Omental fat pad (tissue), 4 donors: ENCODE measurements around the gene GTPBP1. TPM values are rescaled to one million over a fixed set of nuclear protein-coding genes. Genes with fewer than 3 reads are reported as not detected.

Experiments used
- ATAC-seq: fragments of 150-250 bp; one replicate; pipeline ENCODE4 v1.9.1; 2016; ENCODE audit warnings: mild to moderate bottlenecking, moderate library complexity; ENCODE audit not compliant: low FRiP score
- DNase-seq: peaks from one replicate; pipeline ENCODE4 v3.0.0-alpha.2; 2019; ENCODE audit warnings: low spot score
- CTCF ChIP-seq, 3 donors: fragments of 450-650 bp; IDR thresholded peaks; one replicate each; pipeline ENCODE4 v1.5.1; 2016 to 2017; ENCODE audit warnings: antibody characterized with exemption in 3 of 3, mild to moderate bottlenecking in 3 of 3, moderate library complexity in 2 of 3
- total RNA-seq, 4 donors: library from RNA; depleted of rRNA; stranded (reverse); fragments of >200 nt; gene quantifications; one replicate each; pipeline ENCODE4 v1.1.0, GENCODE V29; 2016

GTPBP1 gene
- total RNA-seq, 4 donors from 2014 or later, result 31.3 to 75.7 (median 51.4) TPM

- TF ChIP-seq CTCF (IDR thresholded peaks at IDR 0.05), result no peak
- DNase-seq (no peak), ATAC-seq (no peak)
These were observed 8.9 kb upstream of the GTPBP1 start for GRCh38 chr22:38696606-38697424.

DNA sequence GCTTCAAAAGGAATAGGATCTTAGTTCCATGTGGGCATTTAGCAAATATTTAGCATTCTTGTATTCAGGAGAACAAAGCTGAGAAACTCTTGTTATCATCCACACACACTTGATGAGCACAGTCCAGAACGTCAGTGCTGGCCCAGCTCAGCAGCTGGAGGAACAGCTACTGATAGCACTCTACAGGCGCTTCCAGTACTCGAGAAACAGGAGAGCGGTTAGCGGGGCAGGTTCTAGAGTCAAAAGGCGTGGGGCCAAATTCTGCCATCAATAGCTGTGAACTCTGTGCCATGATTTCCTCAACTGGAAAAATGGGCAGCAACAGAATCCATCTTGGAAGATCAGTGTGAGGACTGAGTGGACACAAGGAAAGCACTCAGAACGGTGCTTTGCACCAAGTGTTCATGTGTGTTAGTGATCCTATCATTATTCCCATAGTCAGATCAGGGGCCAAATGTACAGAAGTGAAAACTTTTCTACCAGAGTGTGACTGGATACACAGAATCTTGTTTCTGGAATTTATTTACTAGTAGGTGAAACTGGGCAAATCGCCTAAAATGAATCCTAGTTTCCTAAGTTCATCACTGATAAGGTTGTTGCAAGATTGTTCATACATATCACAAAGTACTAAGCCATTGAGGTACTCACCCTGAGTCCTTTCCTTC, 8.2 kb upstream of the GTPBP1 start:
- DNase-seq (no peak), ATAC-seq (no peak)
- TF ChIP-seq CTCF (IDR thresholded peaks at IDR 0.05), result no peak

- TF ChIP-seq CTCF (IDR thresholded peaks at IDR 0.05), result no peak
- DNase-seq (no peak), ATAC-seq (no peak)
These were observed 7.2 kb upstream of the GTPBP1 start for GRCh38 chr22:38698407-38699094.

GRCh38 chr22:38699143-38699542, 6.6 kb upstream of the GTPBP1 start:
- ATAC-seq (no peak), DNase-seq (no peak)

GRCh38 chr22:38699784-38700183, 6.0 kb upstream of the GTPBP1 start:
- no peak for ATAC-seq
- DNase-seq, result no peak

More at GRCh38 chr22:38699143-38699542, 6.6 kb upstream of the GTPBP1 start:
- TF ChIP-seq CTCF (IDR thresholded peaks at IDR 0.05), result no peak

DNA sequence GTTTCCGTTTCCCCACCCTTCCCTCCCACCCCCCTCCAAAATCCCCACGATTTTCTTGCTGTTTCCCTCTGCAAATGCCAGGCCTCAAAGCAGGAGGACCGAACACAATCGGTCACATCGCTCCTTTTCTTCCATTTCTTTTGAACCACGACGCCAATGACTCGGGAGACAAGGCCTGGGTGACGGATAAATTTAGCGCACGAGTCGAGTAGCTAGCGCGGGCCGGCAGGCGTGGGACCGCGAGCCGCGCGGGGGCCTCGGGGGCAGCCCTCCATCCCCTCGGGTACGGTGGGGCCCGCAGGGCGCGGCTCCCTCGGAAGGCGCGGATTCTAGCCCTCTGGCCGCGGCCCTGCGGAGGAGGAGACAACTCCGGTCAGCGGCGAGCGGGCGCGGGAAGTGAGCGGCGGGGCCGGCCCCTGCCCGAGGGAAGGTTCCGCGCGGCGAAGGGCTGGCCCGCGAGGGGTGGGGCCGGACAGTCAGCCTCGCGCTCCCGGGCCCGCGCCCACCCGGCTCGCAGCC, 5.4 kb upstream of the GTPBP1 start:
- ATAC-seq (peak; percentile 64), DNase-seq (peak; percentile 32)
- no peak for TF ChIP-seq CTCF (IDR thresholded peaks at IDR 0.05)

More at GRCh38 chr22:38699784-38700183, 6.0 kb upstream of the GTPBP1 start:
- TF ChIP-seq CTCF (IDR thresholded peaks at IDR 0.05), result no peak
